Nasal cavity respiratory epithelium epithelial cell of viscerocranial mucosa (primary cell): ENCODE measurements around the gene PPIG. TPM values are rescaled to one million over a fixed set of nuclear protein-coding genes. Genes with fewer than 3 reads are reported as not detected.

Experiments
- total RNA-seq: library from RNA; depleted of rRNA; stranded (reverse); fragments of >200 nt; gene quantifications from 2 replicates; pipeline ENCODE4 v1.2.3, GENCODE V29; 2014

PPIG gene
- 33.8 and 41.4 TPM in 2 replicates for total RNA-seq

GRCh38 chr2:169584005-169584877, at the start of gene PPIG:
TSS of gene PPIG (plus strand) at chr2:169584351. CDS start at chr2:169604042, 19,691 bp downstream.

GRCh38 chr2:169573160-169573973, 10.8 kb upstream of the PPIG start, which contains the start of gene FASTKD1:
TSS of gene FASTKD1 (minus strand) at chr2:169573865. CDS start at chr2:169572029, 1,836 bp downstream.

Other genes starting within 250 kb of the PPIG start
- under 0.01 TPM in 1 of 2 replicates, not detected in the other for gene LRP2, start 221.8 kb upstream of the PPIG start, total RNA-seq
- gene BBS5, start 104.9 kb upstream of the PPIG start, total RNA-seq = 2.1 and 7.4 TPM in 2 replicates
- under 0.01 and 0.21 TPM in 2 replicates for gene KLHL41, start 74.6 kb upstream of the PPIG start, total RNA-seq
- 19.5 and 32.5 TPM in 2 replicates for gene FASTKD1, start 10.5 kb upstream of the PPIG start, total RNA-seq
- gene CFAP210, start 110.1 kb downstream of the PPIG start, total RNA-seq = not detected in 2 replicates
- gene PHOSPHO2, start 110.1 kb downstream of the PPIG start, total RNA-seq = 2.7 and 4.7 TPM in 2 replicates
- gene KLHL23, start 149.5 kb downstream of the PPIG start, total RNA-seq = 3.8 and 11.9 TPM in 2 replicates
- gene SSB, start 214.5 kb downstream of the PPIG start, total RNA-seq = 99.8 and 109 TPM in 2 replicates
- 75.5 and 84.1 TPM in 2 replicates for gene METTL5, start 240.6 kb downstream of the PPIG start, total RNA-seq
- 29.4 and 44.8 TPM in 2 replicates for gene UBR3, start 243.1 kb downstream of the PPIG start, total RNA-seq